HG02938 (cell line): Measurements from ENCODE around the gene FRAS1.
"Not testable (repeated sequence)": the region's sequence is repeated elsewhere in the genome, so short reads cannot be mapped to it uniquely, and the experiment has no call there.

Experiments used
- ATAC-seq: cut with Tn5 transposase; IDR thresholded peaks from one replicate; pipeline ENCODE4 v1.9.1; 2021; ENCODE audit warnings: mild to moderate bottlenecking, moderate library complexity; ENCODE audit not compliant: unreplicated experiment

The FRAS1 gene

DNA sequence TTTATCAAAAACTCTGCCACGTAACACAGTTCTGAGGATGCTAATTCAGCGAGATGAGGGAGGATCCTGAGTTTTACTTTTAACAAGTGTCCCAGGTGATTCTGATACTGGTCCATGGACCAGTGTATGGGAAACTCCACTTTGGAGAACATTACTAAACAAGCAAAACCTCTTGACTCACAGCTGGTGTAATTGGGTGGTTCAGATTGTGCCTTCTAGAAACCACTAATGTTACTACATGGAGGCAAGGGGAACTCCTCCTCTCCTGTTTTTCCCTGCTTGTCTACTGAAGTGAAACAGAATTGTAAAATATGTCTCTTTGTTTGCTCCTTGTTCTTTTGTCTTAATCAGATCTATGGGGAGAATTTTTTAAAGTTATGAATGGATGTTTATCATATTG lies 62.6 kb downstream of the FRAS1 start:
- no peak for ATAC-seq

DNA sequence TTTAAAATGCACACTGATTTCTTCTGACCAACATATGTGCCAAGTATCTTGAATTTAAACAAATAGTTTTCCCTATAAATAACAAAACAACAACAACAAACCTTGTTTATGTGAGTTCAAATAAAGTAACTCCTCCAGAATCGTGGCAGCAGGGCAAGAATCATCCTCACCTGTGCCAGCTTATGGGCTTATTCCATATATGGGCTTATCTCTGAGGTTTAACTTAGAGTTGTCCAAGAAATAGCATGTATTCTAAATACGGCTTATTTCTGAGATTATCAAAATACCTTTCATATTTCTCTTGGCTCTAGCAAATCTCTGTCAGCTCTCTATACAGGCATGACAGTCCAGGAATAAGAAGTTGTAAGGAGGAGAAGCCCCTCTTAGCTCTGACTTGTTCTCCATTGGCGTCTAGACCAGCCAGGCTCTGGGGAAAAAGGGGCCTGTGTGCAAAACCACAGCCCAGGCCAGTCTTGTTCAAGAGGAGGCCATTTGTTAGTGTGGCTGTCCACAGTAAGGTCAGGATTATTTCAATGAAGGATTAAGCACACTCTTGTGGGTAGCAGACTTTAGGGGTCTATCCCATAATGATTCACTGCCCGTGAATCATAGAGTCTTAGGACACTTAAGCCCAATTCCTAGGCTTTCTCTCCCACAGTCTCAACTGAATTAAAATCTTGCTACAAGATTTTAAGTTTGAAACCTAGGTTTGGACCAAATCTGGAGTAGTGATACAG lies 63.2 kb downstream of the FRAS1 start:
- no peak for ATAC-seq

DNA sequence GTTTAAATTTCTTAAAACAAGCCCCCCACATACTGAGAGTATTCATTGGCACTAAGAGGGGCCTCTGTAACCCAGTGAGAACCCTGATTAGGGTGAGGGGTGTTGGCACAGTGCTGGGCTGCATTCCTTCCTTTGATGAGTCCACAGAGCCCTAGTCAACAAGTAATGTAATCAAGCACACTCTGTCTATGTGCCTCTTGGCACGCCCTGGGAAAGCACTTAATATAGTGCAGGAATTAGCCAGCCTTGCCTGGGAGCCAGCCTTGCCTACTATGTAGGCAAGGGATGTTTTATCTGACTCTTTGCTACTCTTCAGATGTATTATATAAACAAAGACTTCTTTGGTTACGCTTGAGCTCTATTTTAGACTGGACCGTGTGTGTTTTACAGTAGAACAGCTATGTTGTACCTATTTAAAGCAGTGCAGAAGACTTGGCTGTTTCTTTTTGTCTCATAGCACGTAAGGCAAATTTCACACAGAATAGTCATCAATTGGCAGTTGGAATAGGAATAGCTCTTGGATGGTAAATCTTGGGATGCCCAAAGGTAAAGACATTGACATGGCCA lies 64.3 kb downstream of the FRAS1 start:
- no peak for ATAC-seq

DNA sequence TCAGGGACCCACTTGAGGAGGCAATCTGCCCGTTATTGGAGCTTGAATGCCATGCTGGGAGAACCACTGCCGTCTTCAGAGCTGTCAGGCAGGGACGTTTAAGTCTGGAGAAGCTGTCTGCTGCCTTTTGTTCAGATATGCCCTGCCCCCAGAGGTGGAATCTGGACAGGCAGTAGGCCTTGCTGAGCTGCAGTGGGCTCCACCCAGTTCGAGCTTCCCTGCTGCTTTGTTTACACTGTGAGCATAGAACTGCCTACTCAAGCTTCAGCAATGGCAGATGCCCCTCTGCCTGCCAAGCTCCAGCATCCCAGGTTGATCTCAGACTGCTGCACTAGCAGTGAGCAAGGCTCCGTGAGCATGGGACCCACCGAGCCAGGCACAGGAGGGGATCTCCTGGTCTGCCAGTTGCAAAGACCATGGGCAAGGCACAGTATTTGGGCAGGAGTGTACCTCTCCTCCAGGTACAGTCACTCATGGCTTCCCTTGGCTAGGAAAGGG lies 68.8 kb downstream of the FRAS1 start:
- not testable (repeated sequence) for ATAC-seq

DNA sequence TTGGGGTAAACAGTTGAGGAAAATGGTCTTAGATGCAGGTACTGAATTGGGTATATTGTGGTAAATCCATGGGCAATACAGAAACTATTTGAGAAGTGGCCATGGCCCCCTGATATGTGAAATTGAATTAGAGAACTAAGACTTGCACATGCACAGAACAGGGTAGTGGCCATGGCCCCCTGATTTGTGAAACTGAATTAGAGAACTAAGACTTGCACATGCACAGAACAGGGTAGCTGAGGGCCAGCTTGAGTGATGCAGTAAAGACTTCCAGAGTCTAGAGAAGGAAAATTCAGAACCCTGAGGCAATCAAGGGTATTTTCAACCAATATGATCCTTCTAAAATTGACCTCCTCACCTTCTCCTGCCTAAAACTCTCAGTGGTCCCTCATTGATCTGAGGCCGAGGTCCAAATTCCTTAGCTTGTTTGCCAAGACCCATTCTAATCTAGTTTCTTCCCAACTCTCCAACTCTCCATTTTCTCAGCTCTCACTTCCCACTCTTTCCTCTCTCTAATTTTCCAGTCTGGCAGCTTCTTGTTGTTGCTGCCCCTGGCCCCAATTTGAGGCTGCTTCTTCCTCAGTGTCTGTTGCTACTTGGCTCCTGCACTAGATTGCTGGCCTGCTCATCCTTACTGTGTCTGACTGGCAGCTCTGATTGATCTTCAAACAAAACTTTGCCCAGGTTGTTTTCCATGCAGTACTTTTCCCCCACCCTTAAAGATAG lies 72.4 kb downstream of the FRAS1 start:
- ATAC-seq = no peak

DNA sequence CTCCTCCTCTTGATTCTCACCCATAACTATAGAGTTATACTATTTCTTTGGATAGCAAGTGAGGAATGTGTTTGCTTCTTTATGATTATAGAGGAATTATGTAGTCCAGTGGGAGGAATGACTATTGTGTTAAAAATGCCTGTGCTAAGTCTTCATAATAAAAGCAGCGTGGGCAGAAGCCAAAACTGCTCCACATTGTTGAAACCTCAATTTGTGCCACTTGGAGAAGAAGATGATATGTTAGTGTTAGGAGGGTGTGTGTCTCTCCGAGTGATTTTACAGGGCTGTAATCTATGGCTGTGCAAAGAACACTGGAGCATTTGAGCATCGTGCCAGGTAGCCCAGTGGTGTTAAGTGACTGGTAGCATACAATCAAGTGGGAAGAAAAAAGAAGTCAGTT lies 74.3 kb downstream of the FRAS1 start:
- ATAC-seq = no peak

DNA sequence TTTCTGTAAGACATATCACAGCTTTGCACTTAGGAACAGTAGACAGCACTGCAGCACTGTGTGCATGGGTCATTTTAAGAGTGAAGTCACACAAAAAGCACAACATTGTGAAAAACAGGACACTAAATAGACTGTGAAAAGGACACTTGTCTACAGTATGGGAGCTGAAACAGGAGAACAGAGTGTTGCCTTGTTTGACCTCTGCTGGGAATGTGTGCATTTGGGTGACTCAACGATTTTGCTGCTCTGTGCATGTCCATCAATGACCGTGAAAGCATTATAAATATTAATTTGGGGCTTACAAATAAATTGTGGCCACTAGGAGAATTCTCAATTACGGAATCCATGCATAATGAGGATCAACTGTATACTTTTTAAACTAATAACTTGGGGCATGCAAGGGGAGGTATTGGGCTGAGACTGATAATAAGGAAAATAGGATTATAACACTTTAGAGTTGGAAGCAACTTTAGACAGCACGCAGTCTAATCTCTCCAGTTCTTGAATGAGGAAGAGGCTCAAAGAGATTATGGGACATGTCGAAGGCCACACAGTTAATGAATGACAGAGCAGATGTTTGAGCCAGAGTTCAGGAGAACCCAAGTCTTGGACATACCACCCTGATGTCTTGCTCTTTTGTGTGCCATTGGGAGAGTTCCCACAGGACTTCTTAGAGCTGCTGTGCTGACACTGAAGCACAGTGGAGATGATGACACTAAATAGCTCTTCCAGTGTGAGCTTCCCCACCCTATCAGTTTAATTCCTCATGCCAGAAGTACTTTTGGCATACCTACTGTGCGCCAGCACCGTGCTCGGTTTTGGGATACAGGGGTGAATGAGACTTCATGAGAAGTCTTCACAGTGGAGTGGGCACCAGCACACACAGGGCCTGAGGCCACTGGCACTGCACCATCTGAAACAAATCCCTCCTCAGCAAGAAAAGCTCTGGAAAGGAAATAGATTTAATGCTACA lies 79.3 kb downstream of the FRAS1 start:
- ATAC-seq = no peak

DNA sequence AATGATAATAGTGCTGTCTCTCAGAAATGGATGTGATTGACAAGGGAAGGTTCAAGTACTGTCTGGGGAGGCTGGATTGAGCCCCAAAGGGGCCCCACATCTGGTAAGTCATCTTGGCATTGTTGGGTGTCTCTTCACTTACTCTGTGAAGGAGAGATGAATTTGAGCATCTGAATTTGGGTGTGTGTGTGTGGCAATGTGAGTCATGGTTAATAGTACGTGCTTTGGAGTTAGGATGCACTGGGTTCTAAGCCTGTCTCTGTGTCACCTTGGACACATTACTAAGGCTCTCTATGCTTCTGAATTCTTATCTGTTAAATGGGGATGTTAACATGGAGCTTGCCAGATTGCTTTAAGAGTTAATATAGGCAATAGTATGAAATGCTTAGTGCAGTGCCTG lies 80.4 kb downstream of the FRAS1 start:
- no peak for ATAC-seq

DNA sequence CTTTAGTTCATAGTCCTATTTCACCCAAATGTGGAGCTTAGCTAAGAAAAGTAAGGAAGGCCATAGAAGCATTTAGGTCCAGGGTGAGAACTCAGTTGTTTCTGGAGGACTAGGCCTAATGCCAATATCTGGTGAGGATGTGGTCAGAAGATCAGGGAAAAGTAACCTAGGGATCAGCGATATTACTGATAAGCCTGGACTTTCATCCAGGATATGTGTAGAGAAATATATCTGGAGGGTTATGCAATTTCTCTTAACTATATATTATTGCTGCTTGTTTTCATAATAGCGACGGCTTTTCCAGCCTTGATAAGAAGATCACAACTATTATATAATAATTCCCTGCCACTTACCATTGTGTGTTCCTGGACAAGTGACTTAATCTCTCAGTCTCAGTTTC lies 81.1 kb downstream of the FRAS1 start:
- ATAC-seq = no peak

DNA sequence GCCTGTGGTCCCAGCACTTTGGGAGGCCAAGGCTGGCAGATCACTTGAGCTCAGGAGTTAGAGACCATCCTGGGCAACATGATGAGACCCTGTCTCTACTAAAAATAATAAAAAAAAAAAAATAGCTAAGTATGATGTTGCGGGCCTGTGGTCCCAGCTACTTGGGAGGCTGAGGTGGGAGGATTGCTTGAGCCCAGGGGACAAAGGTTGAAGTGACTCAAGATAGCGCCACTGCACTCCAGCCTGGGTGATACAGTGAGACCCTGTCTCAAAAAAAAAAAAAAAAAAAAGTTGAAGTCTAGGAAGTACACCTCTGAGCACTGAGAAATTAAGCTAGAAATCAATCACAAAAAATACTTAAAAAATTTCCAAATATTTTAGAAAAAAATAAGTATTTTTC lies 86.5 kb downstream of the FRAS1 start:
- no peak for ATAC-seq

DNA sequence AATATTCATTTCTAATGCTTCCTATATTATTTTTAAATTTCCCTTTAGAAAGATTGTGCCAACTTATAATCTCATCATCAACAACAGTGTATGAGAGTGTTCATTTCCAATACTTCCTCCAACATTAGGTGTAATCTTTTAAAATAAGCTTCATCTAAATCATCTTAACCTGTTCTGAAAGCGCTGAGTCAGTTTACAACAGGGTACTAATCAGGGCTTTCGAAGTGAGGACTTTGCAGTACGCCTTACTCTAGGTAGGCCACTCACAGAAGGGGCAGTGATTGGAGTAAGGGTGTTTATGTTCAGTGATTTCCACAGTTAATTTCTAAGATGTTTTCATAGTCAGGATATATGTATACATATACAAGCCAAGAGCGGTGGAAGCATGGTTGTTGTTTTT lies 87.9 kb downstream of the FRAS1 start:
- ATAC-seq = no peak

DNA sequence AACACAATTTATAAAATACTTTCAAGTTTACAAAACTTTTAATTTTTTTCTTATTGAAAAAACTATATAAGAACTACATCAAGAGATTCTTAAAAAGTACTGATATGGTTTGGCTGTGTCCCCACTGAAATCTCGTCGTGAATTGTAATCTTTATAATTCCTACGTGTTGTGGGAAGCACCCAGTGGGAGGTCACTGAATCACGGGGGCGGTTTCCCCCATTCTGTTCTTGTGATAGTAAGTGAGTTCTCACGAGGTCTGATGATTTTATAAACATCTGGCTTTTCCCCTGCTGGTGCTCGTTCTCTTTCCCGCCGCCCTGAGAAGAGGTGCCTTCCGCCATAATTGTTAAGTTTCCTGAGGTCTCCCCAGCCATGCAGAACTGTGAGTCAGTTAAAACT lies 88.5 kb downstream of the FRAS1 start:
- ATAC-seq = no peak

DNA sequence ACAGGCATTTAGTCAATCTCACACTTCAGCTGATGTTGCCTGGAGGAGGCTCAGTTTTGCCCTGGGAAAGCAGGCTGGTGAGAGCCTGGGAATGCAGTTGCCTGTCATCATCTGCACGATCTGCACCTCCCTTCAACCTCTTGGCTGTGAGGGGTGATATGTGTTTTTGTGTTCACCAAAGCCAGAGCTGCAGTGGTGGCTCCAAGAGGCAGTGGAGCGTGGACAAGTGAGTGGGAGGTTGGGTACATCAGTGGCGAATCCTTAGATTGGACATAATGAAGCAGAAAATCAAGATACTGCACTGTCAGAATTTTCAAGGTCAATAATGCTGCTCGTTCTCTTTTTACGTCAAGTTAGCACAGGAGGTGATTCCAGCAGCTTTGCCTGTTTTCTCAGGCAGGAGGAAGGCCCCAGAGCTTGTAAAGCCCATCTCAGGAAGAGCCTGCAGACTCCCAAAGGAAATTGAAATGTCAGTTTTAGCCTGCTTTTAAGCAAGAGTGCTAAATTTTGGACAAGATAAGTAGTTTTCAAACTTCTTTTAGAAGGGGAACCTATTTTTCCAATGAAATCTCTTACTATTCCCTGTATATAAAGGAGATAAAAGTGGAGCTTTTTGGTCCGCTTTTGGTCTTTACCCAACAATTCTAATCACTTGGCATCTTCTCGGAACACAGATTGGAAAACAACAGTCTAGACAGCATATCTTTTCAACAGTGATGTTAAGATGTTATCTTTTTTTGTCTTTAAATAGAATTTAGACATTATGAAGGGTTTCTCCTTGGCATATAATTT lies 92.8 kb downstream of the FRAS1 start:
- no peak for ATAC-seq

DNA sequence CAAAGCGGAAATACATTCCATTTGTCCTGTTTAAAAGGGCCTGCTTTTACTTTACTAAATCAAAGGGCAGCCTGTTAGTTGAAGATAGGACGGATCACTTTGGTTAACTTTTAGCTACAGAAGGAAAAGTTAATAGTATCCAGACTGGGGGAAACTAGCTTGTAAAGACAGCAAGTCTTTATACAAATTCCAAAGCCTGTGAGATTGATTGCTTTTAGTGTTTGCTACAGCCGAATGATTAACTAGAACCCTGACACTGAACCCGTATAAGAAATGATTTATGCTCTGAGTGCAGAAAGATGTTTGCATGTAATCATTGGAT lies 93.4 kb downstream of the FRAS1 start:
- ATAC-seq = no peak

DNA sequence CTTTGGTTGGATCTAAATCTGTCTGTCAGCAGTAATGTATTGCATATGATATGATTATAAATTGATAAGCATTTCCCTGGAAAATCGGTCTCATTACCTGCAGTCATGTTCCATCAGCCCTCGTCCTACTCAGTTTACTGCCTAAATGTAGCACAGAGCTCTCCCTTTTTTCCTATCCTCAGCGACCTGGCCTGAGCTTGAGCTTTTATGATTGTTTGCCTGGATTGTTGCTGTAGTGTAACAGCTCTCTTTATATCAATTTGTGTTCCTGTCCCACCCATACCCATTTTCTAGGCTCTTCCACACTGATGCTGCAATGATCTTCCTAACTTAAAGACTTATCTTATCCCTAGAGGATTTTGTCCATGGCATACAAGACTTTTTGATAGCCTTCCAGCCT lies 95.7 kb downstream of the FRAS1 start:
- ATAC-seq = no peak

DNA sequence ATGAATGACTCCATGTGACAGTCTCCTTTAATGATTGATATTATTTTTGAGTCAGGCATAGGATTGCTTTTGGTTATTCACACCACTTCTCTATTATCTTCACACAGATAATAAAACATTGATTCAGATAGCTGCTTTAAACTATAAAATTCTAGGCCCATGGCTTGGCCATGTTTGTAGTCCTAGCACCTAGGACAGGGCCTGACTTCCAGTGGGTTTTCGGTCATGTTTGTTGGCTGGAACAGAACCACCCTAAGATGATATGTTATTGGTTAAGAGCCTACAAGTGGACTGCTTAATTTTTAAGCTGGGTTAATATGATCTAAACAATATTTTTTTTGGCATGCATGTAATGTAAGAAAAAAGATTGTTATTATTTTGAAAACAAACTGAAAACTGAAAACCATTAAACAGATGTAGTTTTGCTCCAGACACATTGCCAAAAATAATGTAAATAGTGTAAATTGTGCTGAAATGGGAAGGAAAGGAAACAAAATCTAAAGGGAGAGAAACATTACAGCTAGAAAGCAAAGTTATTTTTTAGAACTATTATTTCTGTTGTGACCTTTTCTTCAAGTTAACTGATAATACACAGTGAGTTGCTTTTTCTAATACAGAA lies 98.0 kb downstream of the FRAS1 start:
- no peak for ATAC-seq

DNA sequence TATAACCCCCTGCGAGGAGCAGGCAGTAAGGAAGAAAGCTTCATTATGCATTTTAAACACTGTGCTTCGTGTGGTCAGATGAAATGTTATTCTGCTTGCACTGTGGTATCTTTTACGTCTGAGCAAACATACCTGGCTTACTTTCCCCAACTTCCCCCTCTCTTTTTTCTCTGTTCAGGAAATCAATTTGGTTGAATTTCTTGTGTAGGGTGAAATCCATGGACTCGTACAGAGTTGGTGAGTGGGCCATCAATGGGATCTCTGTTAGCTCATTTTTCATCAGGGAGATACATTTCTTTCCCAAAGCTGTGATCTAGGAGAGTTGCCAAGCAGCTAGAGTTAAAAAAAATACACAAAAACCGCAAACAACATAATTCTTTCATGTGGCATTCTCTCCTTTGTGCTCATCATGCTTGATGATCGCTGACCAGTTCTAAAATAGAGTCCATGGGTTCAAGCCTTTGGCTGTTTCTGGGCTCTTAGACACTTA lies 98.5 kb downstream of the FRAS1 start:
- ATAC-seq = no peak

DNA sequence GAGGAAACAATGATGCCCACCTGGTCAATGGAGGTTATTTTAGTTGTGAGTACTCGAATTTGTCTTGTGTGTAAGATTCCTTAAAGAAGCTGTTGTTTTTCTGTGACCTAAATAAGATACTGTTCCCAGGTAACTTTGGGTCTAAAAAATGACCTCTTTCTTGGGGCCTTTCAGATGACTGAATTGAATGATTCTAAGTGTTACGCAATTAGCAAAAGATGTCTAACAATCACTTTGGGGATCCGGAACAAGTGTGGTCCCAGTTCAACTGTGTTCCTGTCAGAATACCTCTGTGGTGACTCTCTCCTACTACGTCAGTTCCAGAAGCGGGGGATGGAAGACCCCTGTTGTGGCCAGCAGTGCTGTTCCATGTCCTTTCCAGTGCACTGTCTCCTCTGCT lies 99.4 kb downstream of the FRAS1 start:
- ATAC-seq = no peak

DNA sequence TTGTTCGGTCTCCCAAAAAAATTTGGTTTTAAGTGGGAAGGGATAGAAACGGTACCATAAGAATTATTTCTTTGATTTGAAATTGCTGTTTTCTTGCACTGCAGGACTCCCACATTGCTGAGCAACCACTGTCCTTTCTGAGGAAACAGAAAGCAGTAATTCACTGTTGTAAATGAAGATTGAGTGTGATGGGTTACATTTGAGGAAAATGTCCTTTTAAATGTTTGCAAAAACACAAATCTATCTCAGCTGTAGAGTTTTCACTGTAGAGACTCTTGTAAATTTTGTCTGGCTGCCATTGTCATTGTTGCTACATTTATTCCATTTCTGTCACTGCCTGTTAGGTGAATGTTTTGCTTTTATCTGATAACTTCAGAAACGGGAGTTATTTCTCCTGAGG lies 105.2 kb downstream of the FRAS1 start:
- ATAC-seq = no peak

DNA sequence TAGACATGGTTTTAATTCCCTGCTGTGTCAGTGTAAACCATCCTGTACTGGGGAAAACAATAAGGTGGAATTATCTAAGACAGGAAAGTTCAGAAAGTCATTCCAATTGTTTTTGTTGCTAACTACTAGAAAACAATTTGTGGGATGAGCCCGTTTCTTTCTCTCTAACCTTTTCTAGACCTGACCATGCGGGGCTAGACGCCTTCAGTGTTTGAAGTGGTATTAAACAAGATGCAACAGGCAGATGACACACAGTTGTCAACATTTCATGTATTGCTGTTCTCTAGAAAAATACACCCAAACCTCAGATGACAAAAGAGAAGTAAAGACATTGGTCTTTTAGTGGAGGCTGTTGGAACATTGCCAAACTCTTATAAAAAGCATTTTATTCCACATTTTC lies 105.7 kb downstream of the FRAS1 start:
- no peak for ATAC-seq
